SK-N-SH (cell line): Measurements from ENCODE around the gene CFAP57. TPM values are rescaled to one million over a fixed set of nuclear protein-coding genes. Genes with fewer than 3 reads are reported as not detected.

Source experiments
- CTCF ChIA-PET: fragments of 300-600, 350-600 bp; formaldehyde crosslinking; extraction: SDS; loops from one replicate; lab custom pipeline; 2021; lab: Yijun Ruan, JAX
- POLR2A ChIA-PET: fragments of 350-600 bp; sonication (Branson Sonifier 250); formaldehyde crosslinking; extraction: SDS; loops from one replicate; lab custom pipeline; 2020; ENCODE audit warnings: antibody characterized with exemption, inconsistent platforms; lab: Yijun Ruan, JAX
- DNase-seq: peaks from one replicate; pipeline ENCODE4 v3.0.0; 2012
- H2AFZ ChIP-seq: fragments of 200-600 bp; sonication (generic); 2 replicates; pipeline ENCODE4 v1.8.1; 2016; ENCODE audit warnings: antibody characterized with exemption, mild to moderate bottlenecking, low read depth
- H3F3A ChIP-seq: fragments of 200-600 bp; sonication (generic); replicated peaks from 2 replicates; pipeline ENCODE3; 2016; ENCODE audit warnings: antibody characterized with exemption, mild to moderate bottlenecking; ENCODE audit not compliant: insufficient read depth
- H3K27ac ChIP-seq, 2 experiments: fragments of 200-500 bp in 1 of 2; fragments of 200-600 bp in 1 of 2; sonication (Bioruptor generic) in 1 of 2; sonication (generic), shearing (Covaris generic) in 1 of 2; 2 replicates each; pipeline versions ENCODE4 v1.5.1 to v1.6.1; 2014 to 2016; ENCODE audit warnings: low read depth in 2 of 2, inconsistent platforms in 1 of 2, low read length in 1 of 2, mild to moderate bottlenecking in 1 of 2, mixed read lengths in 1 of 2
- H3K27me3 ChIP-seq: fragments of 200-600 bp; sonication (generic), shearing (Covaris generic); 2 replicates; pipeline ENCODE4 v1.6.1; 2016; ENCODE audit warnings: mixed run types; ENCODE audit not compliant: insufficient read depth
- H3K36me3 ChIP-seq, 2 experiments: fragments of 200-500 bp in 1 of 2; fragments of 200-600 bp in 1 of 2; sonication (Bioruptor generic) in 1 of 2; sonication (generic) in 1 of 2; replicated peaks in 1 of 2; 2 replicates each; pipeline versions ENCODE3 to v1.5.1; 2014 to 2016; ENCODE audit warnings: low read length in 1 of 2, mild to moderate bottlenecking in 1 of 2; ENCODE audit not compliant: insufficient read depth in 2 of 2, control insufficient read depth in 1 of 2
- H3K4me1 ChIP-seq, 2 experiments: fragments of 200-500 bp in 1 of 2; fragments of 200-600 bp in 1 of 2; sonication (Bioruptor generic) in 1 of 2; sonication (generic), shearing (Covaris generic) in 1 of 2; 2 replicates each; pipeline versions ENCODE4 v1.5.1 to v1.6.1; 2014 to 2016; ENCODE audit warnings: low read depth in 1 of 2, low read length in 1 of 2, mixed run types in 1 of 2; ENCODE audit not compliant: insufficient read depth in 2 of 2, control insufficient read depth in 1 of 2
- H3K4me2 ChIP-seq: fragments of 200-600 bp; sonication (generic), shearing (Covaris generic); 2 replicates; pipeline ENCODE4 v1.6.1; 2017; ENCODE audit warnings: mixed run types
- H3K4me3 ChIP-seq, 2 experiments: fragments of 200-500 bp in 1 of 2; fragments of 200-600 bp in 1 of 2; sonication (Bioruptor generic) in 1 of 2; sonication (generic), shearing (Covaris generic) in 1 of 2; 2 replicates each; pipeline versions ENCODE4 v1.5.1 to v1.8.1; 2014 to 2016; ENCODE audit warnings: low read depth in 2 of 2, inconsistent platforms in 1 of 2, low read length in 1 of 2, mild to moderate bottlenecking in 1 of 2, mixed read lengths in 1 of 2, moderate library complexity in 1 of 2
- H3K79me2 ChIP-seq: fragments of 200-600 bp; sonication (generic); 2 replicates; pipeline ENCODE4 v1.8.1; 2017; ENCODE audit warnings: mild to moderate bottlenecking; ENCODE audit not compliant: insufficient read depth
- H3K9ac ChIP-seq: fragments of 200-600 bp; sonication (generic); 2 replicates; pipeline ENCODE4 v1.6.1; 2017; ENCODE audit warnings: mixed run types
- H3K9me2 ChIP-seq: fragments of 200-600 bp; sonication (generic); 2 replicates; pipeline ENCODE4 v1.6.1; 2017; ENCODE audit warnings: mixed run types
- H3K9me3 ChIP-seq: fragments of 200-600 bp; sonication (generic); 2 replicates; pipeline ENCODE4 v1.6.1; 2017; ENCODE audit warnings: mixed run types, mild to moderate bottlenecking, moderate library complexity
- H4K20me1 ChIP-seq: fragments of 200-600 bp; sonication (generic); 2 replicates; pipeline ENCODE4 v1.6.1; 2017; ENCODE audit warnings: mild to moderate bottlenecking, mixed run types; ENCODE audit not compliant: insufficient read depth
- CHD2 ChIP-seq: fragments of 150-350 bp; IDR thresholded peaks from 2 replicates; pipeline ENCODE4 v1.6.1; 2018; ENCODE audit warnings: low read length; ENCODE audit not compliant: partially characterized antibody
- ELF1 ChIP-seq: IDR thresholded peaks from 2 replicates; pipeline ENCODE4 v1.4.0; 2012
- EP300 ChIP-seq, 2 experiments: IDR thresholded peaks; 2 replicates each; pipeline versions ENCODE4 v1.4.0 to v1.6.1; 2012; ENCODE audit warnings: borderline replicate concordance in 1 of 2, low read depth in 1 of 2, low read length in 1 of 2
- EZH2phosphoT487 ChIP-seq: fragments of 200-600 bp; sonication (generic); IDR thresholded peaks from 2 replicates; pipeline ENCODE4 v1.6.1; 2017; ENCODE audit warnings: low read depth, mixed run types, mild to moderate bottlenecking, antibody characterized with exemption, moderate library complexity, borderline replicate concordance
- GABPA ChIP-seq: IDR thresholded peaks from 2 replicates; pipeline ENCODE4 v1.4.0; 2012; ENCODE audit warnings: low read depth, mild to moderate bottlenecking
- GATA2 ChIP-seq: sonication (generic); formaldehyde crosslinking; IDR thresholded peaks from 2 replicates; pipeline ENCODE4 v1.5.0; 2020; ENCODE audit warnings: mild to moderate bottlenecking, missing genetic modification reagents
- MEF2A ChIP-seq: IDR thresholded peaks from 2 replicates; pipeline ENCODE4 v1.4.0; 2012; ENCODE audit warnings: low read depth, borderline replicate concordance
- MXI1 ChIP-seq: IDR thresholded peaks from 2 replicates; pipeline ENCODE4 v1.6.1; 2012; ENCODE audit warnings: mild to moderate bottlenecking, low read depth, low read length, improper control_type of control experiment
- NFIC ChIP-seq: IDR thresholded peaks from 2 replicates; pipeline ENCODE4 v1.4.0; 2012; ENCODE audit warnings: borderline replicate concordance
- POLR2AphosphoS5 ChIP-seq: IDR thresholded peaks from 2 replicates; pipeline ENCODE4 v1.6.1; 2012; ENCODE audit warnings: low read depth, low read length
- RCOR1 ChIP-seq: fragments of 150-350 bp; IDR thresholded peaks from 2 replicates; pipeline ENCODE4 v1.6.1; 2017; ENCODE audit warnings: antibody characterized with exemption, low read length
- RFX5 ChIP-seq: IDR thresholded peaks from 2 replicates; pipeline ENCODE4 v1.6.1; 2012; ENCODE audit warnings: mild to moderate bottlenecking, improper control_type of control experiment, low read length
- RXRA ChIP-seq: IDR thresholded peaks from 2 replicates; pipeline ENCODE4 v1.4.0; 2012; ENCODE audit warnings: low read depth, mild to moderate bottlenecking, borderline replicate concordance
- SMC3 ChIP-seq: IDR thresholded peaks from 2 replicates; pipeline ENCODE4 v1.6.1; 2012; ENCODE audit warnings: low read depth, low read length, improper control_type of control experiment
- TEAD4 ChIP-seq: IDR thresholded peaks from 2 replicates; pipeline ENCODE4 v1.4.0; 2012; ENCODE audit warnings: mild to moderate bottlenecking, borderline replicate concordance; ENCODE audit not compliant: insufficient read depth
- YY1 ChIP-seq: IDR thresholded peaks from 2 replicates; pipeline ENCODE4 v1.4.0; 2012; ENCODE audit warnings: low read depth, mild to moderate bottlenecking
- WGBS: methylation state at CpG from one replicate; pipeline ENCODE4 v1.1.6; 2017; ENCODE audit warnings: low lambda C conversion rate; 5-methylcytosine and 5-hydroxymethylcytosine counted together
- polyA plus RNA-seq, 3 experiments: library from polyadenylated mRNA; depleted of rRNA; stranded (reverse); fragments of >200 nt; gene quantifications; 2 replicates each; pipeline ENCODE4 v1.2.3, GENCODE V29; 2012
- TF ChIP-seq, protein P1 (sequence below): fragments of 200-600 bp; sonication (generic); IDR thresholded peaks from 2 replicates; pipeline ENCODE4 v1.6.1; 2017; ENCODE audit warnings: antibody characterized with exemption, mild to moderate bottlenecking, moderate library complexity
- TF ChIP-seq, protein P2 (sequence below): IDR thresholded peaks from 2 replicates; pipeline ENCODE4 v1.4.0; 2012; ENCODE audit warnings: low read depth, borderline replicate concordance
- TF ChIP-seq, protein P3 (sequence below): IDR thresholded peaks from 2 replicates; pipeline ENCODE4 v1.4.0; 2012; ENCODE audit warnings: low read depth, borderline replicate concordance
- TF ChIP-seq, protein P4 (sequence below): IDR thresholded peaks from 2 replicates; pipeline ENCODE4; 2012

CFAP57 gene
- polyA plus RNA-seq, 1 of the 3 experiments (the other 2 are of a cell fraction) = 0.36 TPM

DNA sequence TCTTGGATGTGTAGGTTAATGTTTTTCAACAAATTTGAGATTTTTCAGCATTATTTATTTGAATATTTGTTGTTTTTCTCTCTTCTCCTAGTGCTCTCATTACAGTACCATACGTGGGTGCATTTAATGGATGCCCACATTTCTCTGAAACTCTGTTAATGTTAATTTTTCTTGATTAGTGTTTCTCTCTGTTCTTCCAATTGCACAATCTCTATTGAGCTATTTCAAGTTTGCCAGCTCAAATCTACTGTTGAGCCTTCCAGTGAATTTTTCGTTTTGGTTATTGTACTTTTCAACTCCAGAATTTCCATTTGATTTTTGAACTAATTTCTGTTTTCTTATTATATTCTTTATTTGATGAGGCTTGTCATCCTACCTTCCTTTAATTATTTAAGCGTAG lies 31.7 kb downstream of the CFAP57 start:
- TF ChIP-seq GABPA (no peak), RCOR1 (no peak), EP300 (IDR thresholded peaks at IDR 0.05; ENCODE audit: borderline replicate concordance in 1 of 2, low read depth in 1 of 2, low read length in 1 of 2) (no peak), RXRA (no peak), POLR2AphosphoS5 (no peak), SMC3 (no peak), MXI1 (no peak), NFIC (no peak), CHD2 (no peak), YY1 (no peak), ELF1 (no peak), RFX5 (no peak), EZH2phosphoT487 (no peak), GATA2 (CRISPR knock-in tag) (no peak), MEF2A (no peak), TEAD4 (no peak)
- TF ChIP-seq, protein P1, sequence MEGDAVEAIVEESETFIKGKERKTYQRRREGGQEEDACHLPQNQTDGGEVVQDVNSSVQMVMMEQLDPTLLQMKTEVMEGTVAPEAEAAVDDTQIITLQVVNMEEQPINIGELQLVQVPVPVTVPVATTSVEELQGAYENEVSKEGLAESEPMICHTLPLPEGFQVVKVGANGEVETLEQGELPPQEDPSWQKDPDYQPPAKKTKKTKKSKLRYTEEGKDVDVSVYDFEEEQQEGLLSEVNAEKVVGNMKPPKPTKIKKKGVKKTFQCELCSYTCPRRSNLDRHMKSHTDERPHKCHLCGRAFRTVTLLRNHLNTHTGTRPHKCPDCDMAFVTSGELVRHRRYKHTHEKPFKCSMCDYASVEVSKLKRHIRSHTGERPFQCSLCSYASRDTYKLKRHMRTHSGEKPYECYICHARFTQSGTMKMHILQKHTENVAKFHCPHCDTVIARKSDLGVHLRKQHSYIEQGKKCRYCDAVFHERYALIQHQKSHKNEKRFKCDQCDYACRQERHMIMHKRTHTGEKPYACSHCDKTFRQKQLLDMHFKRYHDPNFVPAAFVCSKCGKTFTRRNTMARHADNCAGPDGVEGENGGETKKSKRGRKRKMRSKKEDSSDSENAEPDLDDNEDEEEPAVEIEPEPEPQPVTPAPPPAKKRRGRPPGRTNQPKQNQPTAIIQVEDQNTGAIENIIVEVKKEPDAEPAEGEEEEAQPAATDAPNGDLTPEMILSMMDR = no peak
- TF ChIP-seq, protein P2, sequence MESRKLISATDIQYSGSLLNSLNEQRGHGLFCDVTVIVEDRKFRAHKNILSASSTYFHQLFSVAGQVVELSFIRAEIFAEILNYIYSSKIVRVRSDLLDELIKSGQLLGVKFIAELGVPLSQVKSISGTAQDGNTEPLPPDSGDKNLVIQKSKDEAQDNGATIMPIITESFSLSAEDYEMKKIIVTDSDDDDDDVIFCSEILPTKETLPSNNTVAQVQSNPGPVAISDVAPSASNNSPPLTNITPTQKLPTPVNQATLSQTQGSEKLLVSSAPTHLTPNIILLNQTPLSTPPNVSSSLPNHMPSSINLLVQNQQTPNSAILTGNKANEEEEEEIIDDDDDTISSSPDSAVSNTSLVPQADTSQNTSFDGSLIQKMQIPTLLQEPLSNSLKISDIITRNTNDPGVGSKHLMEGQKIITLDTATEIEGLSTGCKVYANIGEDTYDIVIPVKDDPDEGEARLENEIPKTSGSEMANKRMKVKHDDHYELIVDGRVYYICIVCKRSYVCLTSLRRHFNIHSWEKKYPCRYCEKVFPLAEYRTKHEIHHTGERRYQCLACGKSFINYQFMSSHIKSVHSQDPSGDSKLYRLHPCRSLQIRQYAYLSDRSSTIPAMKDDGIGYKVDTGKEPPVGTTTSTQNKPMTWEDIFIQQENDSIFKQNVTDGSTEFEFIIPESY = no peak
- TF ChIP-seq, protein P3, sequence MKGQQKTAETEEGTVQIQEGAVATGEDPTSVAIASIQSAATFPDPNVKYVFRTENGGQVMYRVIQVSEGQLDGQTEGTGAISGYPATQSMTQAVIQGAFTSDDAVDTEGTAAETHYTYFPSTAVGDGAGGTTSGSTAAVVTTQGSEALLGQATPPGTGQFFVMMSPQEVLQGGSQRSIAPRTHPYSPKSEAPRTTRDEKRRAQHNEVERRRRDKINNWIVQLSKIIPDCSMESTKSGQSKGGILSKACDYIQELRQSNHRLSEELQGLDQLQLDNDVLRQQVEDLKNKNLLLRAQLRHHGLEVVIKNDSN = no peak
- TF ChIP-seq, protein P4, sequence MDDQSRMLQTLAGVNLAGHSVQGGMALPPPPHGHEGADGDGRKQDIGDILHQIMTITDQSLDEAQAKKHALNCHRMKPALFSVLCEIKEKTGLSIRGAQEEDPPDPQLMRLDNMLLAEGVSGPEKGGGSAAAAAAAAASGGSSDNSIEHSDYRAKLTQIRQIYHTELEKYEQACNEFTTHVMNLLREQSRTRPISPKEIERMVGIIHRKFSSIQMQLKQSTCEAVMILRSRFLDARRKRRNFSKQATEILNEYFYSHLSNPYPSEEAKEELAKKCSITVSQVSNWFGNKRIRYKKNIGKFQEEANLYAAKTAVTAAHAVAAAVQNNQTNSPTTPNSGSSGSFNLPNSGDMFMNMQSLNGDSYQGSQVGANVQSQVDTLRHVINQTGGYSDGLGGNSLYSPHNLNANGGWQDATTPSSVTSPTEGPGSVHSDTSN = no peak
- no peak overlapping the region for H3K4me2 ChIP-seq
- H3K4me1 ChIP-seq = peaks cover 0 to 23% of the 10 kb centered on the region in 2 experiments; a peak in 2 of 4 replicates
- H3K27ac ChIP-seq = no peak overlapping the region
- no peaks in the 10 kb centered on the region for H4K20me1 ChIP-seq
- ChIA-PET CTCF (interaction anchor here (0.8 kb wide), 1 partner anchor 23 kb away, joined by 3 read pairs; no protein-coding TSS in a partner anchor), POLR2A (no interaction called here)
- H3K9me3 ChIP-seq = no peaks in the 10 kb centered on the region
- H3K4me3 ChIP-seq = no peak overlapping the region
- no peak overlapping the region for H2AFZ ChIP-seq
- H3F3A ChIP-seq = peaks cover 25% of the 10 kb centered on the region
- no peaks in the 10 kb centered on the region for H3K79me2 ChIP-seq
- H3K27me3 ChIP-seq = no peaks in the 10 kb centered on the region
- 84% methylated on average over 3 of the region's 3 CpGs for WGBS
- H3K36me3 ChIP-seq = no peaks in the 10 kb centered on the region
- DNase-seq = no peak
- H3K9me2 ChIP-seq = no peaks in the 10 kb centered on the region
- no peak overlapping the region for H3K9ac ChIP-seq
